KMS-11 (cell line): Measurements from ENCODE around the gene NBEA.

Experiments
- H2AFZ ChIP-seq: fragments of 200-600 bp; sonication (generic); 2 replicates; pipeline ENCODE4 v1.6.1; 2016; ENCODE audit warnings: antibody characterized with exemption, mixed run types, low read depth
- H3K27ac ChIP-seq: fragments of 200-600 bp; sonication (generic); 2 replicates; pipeline ENCODE4 v1.6.1; 2016; ENCODE audit warnings: mild to moderate bottlenecking, mixed run types
- H3K27me3 ChIP-seq: fragments of 200-600 bp; sonication (generic); 2 replicates; pipeline ENCODE4 v1.6.1; 2017; ENCODE audit warnings: mild to moderate bottlenecking, low read depth, mixed run types, moderate library complexity; ENCODE audit not compliant: insufficient read depth
- H3K36me3 ChIP-seq: fragments of 200-600 bp; sonication (generic); 2 replicates; pipeline ENCODE4 v1.6.1; 2017; ENCODE audit warnings: mild to moderate bottlenecking, mixed run types; ENCODE audit not compliant: insufficient read depth
- H3K4me1 ChIP-seq: fragments of 200-600 bp; sonication (generic); 2 replicates; pipeline ENCODE4 v1.6.1; 2016; ENCODE audit warnings: mild to moderate bottlenecking, low read depth, mixed run types; ENCODE audit not compliant: poor library complexity, severe bottlenecking
- H3K4me2 ChIP-seq: fragments of 200-600 bp; sonication (generic); 2 replicates; pipeline ENCODE4 v1.7.0; 2016; ENCODE audit warnings: mild to moderate bottlenecking, mixed run types
- H3K4me3 ChIP-seq: fragments of 200-600 bp; sonication (generic); IDR thresholded peaks from 2 replicates; pipeline ENCODE4 v1.6.1; 2017; ENCODE audit warnings: low read depth, low read length, mixed read lengths; ENCODE audit not compliant: insufficient read depth
- H3K79me2 ChIP-seq: fragments of 200-600 bp; sonication (generic); 2 replicates; pipeline ENCODE4 v1.6.1; 2016; ENCODE audit warnings: low read depth, mixed run types; ENCODE audit not compliant: insufficient read depth
- H3K9ac ChIP-seq: fragments of 200-600 bp; sonication (generic); 2 replicates; pipeline ENCODE4 v1.6.1; 2016; ENCODE audit warnings: mild to moderate bottlenecking, mixed run types
- H4K20me1 ChIP-seq: fragments of 200-600 bp; sonication (generic); 2 replicates; pipeline ENCODE4 v1.6.1; 2016; ENCODE audit warnings: mild to moderate bottlenecking, mixed run types; ENCODE audit not compliant: insufficient read depth
- TF ChIP-seq, protein P1 (sequence below): fragments of 200-600 bp; sonication (generic); conservative IDR thresholded peaks from 2 replicates; pipeline ENCODE4 v1.6.1; 2017; ENCODE audit warnings: low read depth, mild to moderate bottlenecking, antibody characterized with exemption, low read length, moderate library complexity, mixed read lengths

The NBEA gene

DNA sequence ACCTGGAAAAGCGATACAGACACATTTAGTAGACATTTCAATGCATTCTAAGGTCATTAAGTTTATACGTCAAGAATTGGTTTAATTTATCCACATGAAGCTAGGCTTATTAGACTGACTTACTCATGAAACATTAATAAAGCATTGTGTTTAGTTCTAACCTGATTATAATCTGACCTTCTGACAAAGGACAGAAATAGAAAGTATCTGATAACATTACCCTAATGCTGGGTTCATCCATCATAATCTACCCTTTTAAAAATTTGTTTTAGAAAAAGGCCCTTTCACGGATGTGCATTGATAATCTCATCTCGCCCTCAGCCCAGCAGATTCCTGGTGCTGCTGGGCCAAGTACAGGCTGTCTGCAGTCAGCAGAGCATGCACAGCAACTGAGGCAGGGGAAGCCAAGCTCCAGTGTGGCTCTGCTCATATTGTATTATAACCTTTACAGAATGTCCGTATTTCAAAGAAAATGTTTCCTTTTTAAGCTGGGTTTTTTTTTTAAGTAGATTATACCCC, 676.6 kb downstream of the NBEA start:
- no peak overlapping the region for H3K9ac ChIP-seq
- no peaks in the 10 kb centered on the region for H3K27me3 ChIP-seq
- H3K4me2 ChIP-seq = no peak overlapping the region
- no peaks in the 10 kb centered on the region for H4K20me1 ChIP-seq
- H3K4me3 ChIP-seq = no peak overlapping the region
- no peaks in the 10 kb centered on the region for H3K36me3 ChIP-seq
- TF ChIP-seq, protein P1, sequence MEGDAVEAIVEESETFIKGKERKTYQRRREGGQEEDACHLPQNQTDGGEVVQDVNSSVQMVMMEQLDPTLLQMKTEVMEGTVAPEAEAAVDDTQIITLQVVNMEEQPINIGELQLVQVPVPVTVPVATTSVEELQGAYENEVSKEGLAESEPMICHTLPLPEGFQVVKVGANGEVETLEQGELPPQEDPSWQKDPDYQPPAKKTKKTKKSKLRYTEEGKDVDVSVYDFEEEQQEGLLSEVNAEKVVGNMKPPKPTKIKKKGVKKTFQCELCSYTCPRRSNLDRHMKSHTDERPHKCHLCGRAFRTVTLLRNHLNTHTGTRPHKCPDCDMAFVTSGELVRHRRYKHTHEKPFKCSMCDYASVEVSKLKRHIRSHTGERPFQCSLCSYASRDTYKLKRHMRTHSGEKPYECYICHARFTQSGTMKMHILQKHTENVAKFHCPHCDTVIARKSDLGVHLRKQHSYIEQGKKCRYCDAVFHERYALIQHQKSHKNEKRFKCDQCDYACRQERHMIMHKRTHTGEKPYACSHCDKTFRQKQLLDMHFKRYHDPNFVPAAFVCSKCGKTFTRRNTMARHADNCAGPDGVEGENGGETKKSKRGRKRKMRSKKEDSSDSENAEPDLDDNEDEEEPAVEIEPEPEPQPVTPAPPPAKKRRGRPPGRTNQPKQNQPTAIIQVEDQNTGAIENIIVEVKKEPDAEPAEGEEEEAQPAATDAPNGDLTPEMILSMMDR = no peak
- H3K4me1 ChIP-seq = no peaks in the 10 kb centered on the region
- no peak overlapping the region for H2AFZ ChIP-seq
- H3K79me2 ChIP-seq = no peaks in the 10 kb centered on the region
- no peak overlapping the region for H3K27ac ChIP-seq

DNA sequence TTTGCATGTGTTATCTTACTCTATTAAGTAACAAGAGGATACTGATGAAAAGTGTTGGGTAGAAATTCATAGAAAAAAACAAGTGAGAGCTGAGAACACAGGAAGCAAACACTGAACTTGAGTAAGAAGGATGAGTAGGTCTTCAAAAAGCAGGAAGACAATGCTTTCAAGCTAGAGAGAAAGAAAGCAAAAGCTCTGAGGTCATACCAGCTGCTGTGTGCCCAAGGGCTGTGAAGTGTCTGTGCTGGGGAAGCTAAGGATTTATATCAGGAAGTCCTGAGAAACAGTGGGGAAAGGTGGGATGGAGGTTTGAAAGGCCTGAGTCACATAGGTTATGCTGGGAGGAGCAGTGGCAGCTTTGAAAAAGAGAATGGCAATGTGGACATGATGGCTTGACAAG, 679.9 kb downstream of the NBEA start:
- no peak overlapping the region for H3K4me2 ChIP-seq
- TF ChIP-seq, protein P1 = no peak
- H4K20me1 ChIP-seq = no peaks in the 10 kb centered on the region
- H3K4me1 ChIP-seq = no peaks in the 10 kb centered on the region
- H3K4me3 ChIP-seq = no peak overlapping the region
- H3K9ac ChIP-seq = no peak overlapping the region
- H2AFZ ChIP-seq = no peak overlapping the region
- H3K27ac ChIP-seq = no peak overlapping the region
- no peaks in the 10 kb centered on the region for H3K79me2 ChIP-seq
- H3K27me3 ChIP-seq = no peaks in the 10 kb centered on the region
- no peaks in the 10 kb centered on the region for H3K36me3 ChIP-seq

DNA sequence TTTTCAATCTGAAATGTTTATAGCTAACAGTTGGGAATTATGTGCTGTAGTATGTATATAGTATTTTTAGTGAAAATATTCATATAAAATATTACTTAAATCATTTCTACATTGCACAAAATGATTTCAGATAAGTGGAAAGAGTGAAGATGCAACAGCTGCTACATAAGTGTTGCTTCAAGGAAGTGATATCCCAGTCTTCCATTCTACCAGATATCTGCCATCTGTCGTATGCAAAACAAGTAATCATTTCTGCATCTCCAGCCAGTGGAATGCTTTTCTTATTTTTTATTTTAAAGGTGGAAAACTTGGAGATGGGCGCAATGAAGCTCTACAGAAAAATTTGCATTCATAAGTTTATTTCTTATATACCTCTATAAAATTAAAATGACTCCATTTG, 687.0 kb downstream of the NBEA start:
- H3K4me3 ChIP-seq = no peak overlapping the region
- no peak overlapping the region for H3K27ac ChIP-seq
- no peak overlapping the region for H3K4me2 ChIP-seq
- no peaks in the 10 kb centered on the region for H4K20me1 ChIP-seq
- no peak overlapping the region for H3K9ac ChIP-seq
- H3K36me3 ChIP-seq = no peaks in the 10 kb centered on the region
- no peak overlapping the region for H2AFZ ChIP-seq
- H3K79me2 ChIP-seq = no peaks in the 10 kb centered on the region
- no peaks in the 10 kb centered on the region for H3K4me1 ChIP-seq
- no peaks in the 10 kb centered on the region for H3K27me3 ChIP-seq
- TF ChIP-seq, protein P1 = no peak

DNA sequence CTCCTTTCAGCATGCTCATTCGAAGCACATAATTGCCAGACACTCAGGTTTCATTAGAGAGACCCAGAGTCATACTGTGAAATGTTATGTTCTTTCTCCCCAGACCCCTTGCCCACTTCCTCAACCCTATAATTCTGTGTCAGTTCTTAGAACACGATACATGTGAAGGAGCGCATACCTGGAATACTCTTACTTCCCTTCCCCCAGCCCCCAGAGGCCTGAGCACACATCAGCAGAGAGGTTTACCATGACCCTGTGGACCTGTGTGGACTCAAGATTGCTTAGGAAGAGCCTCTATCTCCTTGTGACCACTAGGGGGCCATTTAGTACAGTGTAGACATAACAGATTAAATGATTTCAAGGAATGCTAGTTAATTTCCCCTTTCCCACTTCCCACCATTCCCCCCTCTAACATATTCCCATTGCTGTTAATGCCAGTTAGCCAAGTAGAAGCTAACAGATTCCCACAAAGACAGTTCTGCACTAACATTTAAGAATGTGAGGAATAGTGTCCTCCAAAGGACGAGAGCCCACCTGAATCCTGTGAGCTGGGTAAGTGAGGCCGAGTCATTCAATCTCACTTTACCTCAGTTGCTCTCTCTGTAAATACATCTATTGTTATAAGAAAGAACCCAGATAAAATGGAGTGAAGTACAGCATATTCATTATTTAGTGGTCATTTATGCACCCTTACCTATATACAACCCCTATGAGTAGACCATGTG, 688.6 kb downstream of the NBEA start:
- Histone ChIP-seq H3K36me3 (no peaks in the 10 kb centered on the region), H3K79me2 (no peaks in the 10 kb centered on the region), H2AFZ (no peak overlapping the region), H3K9ac (no peak overlapping the region), H3K27ac (no peak overlapping the region), H3K4me2 (no peak overlapping the region), H3K27me3 (no peaks in the 10 kb centered on the region), H3K4me3 (no peak overlapping the region), H3K4me1 (no peaks in the 10 kb centered on the region), H4K20me1 (no peaks in the 10 kb centered on the region)
- TF ChIP-seq, protein P1 = peak; percentile 56
